H1 (cell line): ENCODE data around the gene XYLB.

Experiments used
- PHF8 ChIP-seq: fragments of 200-600 bp; sonication (generic); conservative IDR thresholded peaks from 2 replicates; pipeline ENCODE4 v1.7.1; 2012; ENCODE audit warnings: low read depth, mild to moderate bottlenecking, inconsistent platforms, low read length, moderate library complexity
- TF ChIP-seq, protein P1 (sequence below), 3 experiments: IDR thresholded peaks; 1 replicate in 2 of 3; 2 replicates in 1 of 3; pipeline versions ENCODE4 v1.5.1 to v1.6.1; 2011; ENCODE audit warnings: low read length in 3 of 3, mild to moderate bottlenecking in 3 of 3, inconsistent platforms in 2 of 3, low read depth in 1 of 3, moderate library complexity in 1 of 3; ENCODE audit not compliant: insufficient read depth in 1 of 3; ENCODE audit errors: control extremely low read depth in 1 of 3

GRCh38 chr3:38453075-38453912 is 106.7 kb downstream of the XYLB start, which contains the start of gene ACVR2B:
- TF ChIP-seq, protein P1, sequence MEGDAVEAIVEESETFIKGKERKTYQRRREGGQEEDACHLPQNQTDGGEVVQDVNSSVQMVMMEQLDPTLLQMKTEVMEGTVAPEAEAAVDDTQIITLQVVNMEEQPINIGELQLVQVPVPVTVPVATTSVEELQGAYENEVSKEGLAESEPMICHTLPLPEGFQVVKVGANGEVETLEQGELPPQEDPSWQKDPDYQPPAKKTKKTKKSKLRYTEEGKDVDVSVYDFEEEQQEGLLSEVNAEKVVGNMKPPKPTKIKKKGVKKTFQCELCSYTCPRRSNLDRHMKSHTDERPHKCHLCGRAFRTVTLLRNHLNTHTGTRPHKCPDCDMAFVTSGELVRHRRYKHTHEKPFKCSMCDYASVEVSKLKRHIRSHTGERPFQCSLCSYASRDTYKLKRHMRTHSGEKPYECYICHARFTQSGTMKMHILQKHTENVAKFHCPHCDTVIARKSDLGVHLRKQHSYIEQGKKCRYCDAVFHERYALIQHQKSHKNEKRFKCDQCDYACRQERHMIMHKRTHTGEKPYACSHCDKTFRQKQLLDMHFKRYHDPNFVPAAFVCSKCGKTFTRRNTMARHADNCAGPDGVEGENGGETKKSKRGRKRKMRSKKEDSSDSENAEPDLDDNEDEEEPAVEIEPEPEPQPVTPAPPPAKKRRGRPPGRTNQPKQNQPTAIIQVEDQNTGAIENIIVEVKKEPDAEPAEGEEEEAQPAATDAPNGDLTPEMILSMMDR (IDR thresholded peaks at IDR 0.05; ENCODE audit: control extremely low read depth in 1 of 3, insufficient read depth in 1 of 3, low read depth in 1 of 3, low read length in 3 of 3), result peak in 1 of 3 experiments; percentile 11; a peak in 1 of 4 replicates
- TF ChIP-seq PHF8, result no peak; the same call in 1 of the 2 replicates
